ENCODE data around the gene EN2.

The EN2 gene

DNA sequence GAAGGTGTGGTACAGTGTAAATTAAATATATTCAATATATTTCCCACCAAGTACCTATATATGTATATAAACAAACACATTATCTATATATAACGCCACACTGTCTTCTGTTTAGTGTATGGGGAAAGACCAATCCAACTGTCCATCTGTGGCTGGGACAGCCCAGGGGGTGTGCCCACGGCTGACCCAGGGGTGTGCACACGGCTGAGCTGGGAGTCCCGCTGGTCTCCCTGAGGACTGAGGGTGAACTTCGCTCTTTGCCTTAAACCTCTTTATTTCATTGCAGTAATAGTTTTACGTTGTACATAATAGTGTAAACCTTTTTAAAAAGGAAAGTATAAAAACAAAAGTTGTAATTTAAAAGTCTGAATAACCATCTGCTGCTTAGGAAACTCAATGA is 6.3 kb downstream of the EN2 start:
- no peak for DNase-seq (ENCODE audit: low spot score)

DNA sequence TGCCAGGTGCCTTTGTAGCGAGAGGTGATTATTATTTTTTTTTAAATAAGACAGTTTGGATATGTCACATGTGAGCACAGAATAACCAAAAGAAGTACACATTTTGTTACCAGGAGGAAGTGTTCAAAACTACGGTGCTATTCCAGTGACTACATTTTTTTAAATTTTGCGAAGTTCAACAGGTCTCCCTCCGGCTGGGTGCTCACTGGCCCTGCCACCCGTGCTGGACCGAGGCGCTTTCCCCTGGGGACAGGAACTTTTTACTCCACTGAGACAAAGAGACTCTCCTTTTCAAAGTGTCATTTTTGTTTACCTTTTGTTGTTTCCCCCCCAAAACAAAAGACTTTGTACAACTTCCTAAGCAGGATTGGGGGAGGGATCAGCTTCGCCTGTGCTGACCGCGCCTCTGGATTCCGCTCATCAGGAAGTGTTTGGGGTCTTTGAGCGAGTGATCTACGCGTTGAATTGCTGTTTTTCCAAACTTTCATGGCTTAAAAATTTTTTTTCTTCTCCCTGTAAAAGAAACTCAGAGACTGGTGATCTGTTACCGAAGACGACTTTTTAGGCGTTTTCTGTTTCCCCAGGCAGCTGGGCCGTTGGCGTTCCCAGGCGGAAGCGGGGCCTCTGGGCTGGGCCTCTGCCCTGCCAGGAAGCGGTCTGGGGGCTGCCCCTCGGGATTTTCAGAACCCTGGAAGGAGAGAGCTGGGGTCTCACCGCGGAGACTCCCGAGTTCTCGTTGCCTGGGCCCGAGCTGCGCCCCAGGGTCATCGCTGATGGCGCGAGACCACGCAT is 7.2 kb downstream of the EN2 start:
- DNase-seq (ENCODE audit: low spot score) = no peak

DNA sequence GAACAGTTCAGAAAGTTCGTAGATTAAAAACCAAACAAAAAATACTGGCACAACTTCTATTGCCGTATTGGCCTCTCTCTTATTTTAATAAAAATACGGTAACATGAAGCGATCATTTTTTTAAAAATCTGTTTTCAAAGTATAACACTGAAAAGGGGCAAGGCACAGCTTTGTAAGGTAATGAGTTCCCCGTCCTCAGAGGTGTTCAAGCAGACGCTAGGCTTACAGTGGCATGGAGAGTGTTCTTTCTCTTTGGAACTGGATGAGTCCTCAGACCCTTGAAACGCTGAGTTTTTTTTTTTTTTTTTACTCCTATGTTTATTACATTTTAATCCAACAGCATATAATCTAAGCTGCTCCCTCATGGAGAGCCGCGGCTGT is 7.8 kb downstream of the EN2 start:
- DNase-seq (ENCODE audit: low spot score) = no peak

DNA sequence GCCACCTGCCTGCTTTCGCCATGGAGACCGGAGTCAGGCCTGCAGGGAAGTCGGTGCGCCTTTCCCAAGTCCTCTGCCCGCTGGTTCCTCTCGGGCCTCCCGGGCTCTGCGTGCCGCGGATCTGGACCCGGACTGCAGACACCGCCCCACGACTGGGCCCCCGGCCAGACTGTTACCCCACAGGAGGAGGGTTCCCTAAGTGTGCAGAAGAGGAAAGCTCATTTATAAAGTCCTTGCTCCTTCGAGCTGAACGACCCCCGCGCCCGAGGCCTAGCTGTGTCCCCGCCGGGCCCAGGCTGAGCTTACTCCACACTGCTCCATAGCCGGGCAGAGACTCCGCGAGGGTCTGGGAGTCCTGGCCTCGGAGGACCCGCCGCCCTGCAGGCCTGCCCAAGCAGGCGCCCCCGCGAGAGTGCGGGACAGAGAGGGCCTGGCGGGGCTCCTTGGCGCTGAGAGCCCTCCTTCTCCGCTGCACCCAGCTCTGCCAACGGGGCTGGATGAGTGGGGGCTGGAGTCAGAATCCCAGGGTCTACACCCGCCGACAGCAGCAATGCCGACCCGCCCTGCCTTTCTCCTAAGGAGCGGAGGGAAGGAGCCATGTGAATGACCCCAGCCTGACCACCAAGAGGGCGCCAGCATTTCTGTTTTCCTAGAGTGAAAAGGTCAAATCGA is 8.3 kb downstream of the EN2 start:
- no peak for DNase-seq (ENCODE audit: low spot score)

DNA sequence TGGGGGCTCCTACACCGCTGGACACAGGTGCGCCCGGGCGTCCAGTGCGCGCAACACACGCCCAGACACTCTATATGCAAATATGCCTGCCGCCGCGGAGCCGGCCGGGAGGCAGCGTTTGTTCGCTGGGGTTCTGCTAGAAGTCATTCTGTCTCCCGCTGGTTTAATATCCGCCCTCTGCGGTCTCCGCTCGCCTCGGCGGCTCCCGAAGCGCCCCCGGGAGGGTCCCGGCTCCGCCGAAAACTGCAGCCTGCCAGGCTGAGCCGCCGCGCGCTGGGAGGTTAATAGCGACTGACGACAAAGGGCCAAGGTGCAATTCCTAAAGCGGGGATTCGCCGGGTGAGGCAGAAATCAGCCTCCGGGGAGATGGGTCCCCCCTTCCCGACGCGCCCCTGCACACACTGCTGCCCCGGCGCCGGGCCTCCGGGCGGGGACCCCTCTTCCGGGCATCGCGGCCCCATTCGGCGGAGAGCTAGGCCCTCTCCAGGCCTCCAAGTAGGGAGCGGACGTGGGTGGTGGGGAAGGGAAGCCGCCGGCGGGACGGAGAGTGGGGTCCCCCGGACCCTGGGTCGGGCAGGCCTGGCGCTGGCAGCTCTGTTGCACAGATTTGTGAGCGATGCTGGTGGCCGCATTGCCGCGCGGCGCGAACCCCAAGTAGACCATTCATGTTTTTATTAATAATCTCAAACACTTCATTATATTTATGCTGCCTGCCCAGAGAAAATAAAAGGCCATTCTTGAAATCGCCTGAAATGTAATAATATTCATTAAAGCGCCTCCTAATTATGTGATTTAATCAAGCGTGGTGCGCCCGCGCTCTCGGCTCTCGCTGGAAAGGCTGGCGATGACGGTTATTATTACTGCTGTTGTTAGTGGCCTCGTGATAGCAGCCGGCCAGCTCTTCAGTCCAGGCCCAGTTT is 9.1 kb downstream of the EN2 start:
- no peak for DNase-seq (ENCODE audit: low spot score)

DNA sequence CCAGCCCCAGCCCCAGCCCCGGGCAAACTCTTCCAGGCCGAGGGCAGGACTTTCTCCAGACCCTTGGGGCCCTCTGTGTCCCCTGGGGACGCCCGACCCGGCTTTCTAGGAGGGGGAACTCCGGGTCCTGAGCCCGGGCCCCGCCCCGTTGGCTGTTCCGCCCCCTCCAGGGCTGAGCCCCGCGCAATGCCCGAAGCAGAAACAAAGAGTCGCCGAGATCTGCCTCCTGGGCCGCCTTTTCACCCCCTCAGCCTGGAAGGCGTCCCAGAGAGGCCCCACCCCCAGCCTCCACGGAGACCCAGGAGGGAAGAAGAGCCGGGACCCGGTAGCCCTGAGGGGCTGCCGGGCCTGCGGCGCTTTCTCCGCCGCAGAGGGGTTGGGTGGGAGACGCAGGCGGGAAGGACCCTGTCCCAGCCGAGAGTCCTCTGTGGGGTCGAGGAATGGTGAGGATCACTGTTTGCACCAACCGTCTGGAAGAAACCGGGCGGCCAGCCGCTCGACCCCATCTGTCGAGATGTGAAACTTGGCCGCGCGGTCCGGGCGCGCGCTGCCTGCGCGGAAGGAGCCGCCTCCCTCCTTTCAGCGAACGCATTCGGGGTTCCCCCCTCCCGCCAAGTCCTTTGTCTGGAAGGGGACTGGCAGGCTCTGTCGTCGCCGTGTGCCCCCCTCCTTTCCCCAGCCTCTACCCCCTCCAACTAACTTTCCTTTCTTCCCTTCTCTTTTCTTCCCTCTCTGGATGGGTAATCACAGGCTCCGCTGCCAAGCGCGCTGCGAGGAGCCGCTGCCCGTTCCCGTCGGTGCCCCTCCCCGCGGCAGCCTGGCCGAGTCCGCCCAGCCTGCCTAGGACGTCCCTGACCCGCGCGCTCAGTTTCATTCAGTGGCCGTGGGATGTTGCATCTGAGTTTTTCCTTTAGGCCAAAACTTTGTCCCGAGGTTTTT is 10.2 kb downstream of the EN2 start:
- DNase-seq (ENCODE audit: low spot score) = no peak

DNA sequence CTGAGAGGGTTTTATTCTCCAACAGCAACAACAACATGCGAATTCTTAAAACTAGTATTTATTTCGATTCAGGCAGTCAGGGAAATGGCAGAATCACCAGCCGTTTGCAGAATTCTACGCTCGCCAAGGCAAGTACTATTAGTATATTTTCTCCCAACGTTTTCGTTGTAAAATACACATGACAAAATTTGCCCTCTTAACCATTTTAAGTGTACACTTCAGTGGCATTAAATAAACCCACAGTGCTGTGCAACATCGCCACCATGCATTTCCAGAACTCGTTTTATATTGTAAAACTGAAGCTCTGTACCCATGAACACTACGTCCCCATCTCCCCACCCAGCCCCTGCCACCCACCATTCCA is 10.8 kb downstream of the EN2 start:
- no peak for DNase-seq (ENCODE audit: low spot score)

DNA sequence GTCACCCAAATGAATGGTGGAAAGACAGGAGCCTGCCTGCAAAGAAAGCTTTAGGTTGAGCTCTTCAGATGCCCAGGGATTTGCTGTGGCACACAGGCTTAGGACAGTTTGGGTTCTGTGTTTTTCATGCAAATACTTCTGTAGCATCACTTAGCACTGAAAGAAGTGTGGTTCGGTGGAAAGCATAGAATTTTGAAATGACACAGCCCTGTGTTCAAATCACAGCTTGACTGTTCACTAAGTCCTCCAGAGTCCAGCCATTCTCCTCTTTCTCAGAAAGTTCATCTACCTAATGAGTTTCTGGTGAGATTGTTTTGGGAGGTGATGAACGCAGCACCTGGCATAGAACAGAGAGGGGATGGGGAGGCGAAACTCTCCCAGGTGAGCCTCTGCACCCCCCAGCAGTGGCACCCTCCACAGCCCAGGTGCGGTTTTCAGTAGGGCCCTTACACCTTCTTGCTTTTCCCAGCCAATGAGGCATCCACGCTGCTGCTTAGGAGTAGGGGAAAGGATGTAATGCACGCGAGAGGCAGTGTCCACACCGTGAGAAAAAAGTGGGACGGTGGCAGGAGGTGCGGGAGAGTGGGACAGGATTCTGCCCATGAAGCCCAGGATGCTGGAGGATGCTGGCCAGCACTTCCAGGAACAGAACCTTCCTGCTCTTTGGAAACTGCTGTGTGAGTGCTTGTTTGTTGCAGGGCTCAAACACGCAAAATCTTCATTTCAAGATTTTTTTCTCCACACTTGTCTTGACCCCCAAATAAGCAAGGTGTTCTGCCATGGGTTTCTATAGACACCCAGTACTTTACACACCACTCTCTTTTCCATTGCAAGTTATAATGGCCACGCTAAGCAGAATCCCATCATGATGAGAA is 11.6 kb downstream of the EN2 start:
- no peak for DNase-seq (ENCODE audit: low spot score)

DNA sequence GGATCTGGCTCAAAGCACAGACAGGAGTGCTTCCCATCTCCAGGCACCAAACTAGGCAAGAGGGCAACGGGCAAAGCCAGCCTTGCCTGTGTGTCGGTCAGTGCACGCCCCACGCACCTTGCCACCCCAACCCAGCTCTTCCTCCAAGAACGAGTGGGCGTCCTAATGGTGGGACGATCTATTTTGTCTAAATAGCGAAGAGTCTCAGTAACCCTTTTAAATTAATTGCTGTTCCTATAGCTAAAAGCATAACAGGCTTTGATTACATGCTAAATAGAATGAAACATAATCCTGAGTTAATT is 12.2 kb downstream of the EN2 start:
- no peak for DNase-seq (ENCODE audit: low spot score)

DNA sequence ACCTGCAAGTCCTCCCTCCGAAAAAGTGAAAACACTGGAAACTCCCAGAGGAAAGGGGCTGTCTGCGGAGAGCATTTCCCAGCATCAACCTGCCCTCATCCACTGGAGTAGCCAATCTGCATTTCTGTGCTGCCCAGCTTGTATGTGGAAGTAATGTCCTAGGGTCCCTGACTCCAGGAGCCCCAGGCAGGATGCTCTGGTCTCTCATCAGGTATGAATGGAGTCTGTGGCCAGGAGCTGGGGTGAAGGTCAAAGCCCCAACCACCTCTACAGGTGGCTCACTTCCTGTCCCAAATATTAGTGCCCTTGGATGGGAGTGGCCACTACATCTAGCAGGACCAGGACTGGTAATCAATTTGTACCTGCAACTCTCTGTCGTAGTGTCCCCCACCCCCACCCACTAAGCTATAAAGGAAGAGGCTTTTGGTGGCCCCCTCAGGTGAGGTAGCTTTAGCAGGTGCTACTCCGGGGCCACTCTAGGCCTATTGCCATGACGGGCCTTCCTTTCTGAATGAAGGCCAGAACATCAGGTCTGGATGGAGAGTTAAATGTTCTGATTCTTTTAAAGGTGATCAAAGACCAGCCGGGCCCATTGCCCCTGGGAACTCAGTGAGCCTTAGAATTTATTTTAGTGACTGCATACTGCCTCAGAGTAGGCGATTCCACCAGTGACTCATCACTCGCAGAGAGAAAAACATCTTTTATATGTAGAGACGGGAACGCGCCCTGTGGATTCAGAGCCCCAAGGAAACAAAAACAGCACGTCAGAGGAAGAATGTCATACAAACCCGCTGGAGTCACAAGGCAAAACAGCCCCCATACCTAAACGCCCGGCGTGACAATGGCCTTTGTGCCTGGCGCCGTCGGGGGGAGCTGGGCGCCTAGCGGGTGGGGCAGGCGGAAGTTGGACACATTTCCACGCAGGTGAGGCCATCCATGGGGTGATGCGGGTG is 13.0 kb downstream of the EN2 start:
- DNase-seq (ENCODE audit: low spot score) = no peak

DNA sequence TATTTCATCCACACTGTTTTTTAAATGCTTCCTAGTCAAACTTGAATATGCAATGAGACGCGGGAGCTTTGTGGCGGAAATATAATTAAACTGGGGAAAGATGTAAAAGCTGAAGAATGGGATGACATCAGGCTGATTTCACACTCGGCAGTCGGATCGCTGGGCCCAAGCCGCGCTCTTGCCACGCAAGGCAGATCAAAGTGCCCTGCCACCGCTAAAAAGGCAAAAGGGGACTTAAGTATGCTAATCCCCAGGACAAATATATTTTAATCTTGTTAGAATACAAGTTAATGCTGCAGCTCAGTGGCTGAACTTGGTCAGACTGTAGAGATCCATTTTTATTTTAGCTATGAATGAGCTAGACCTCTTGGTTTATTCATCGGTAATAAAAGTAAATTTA is 13.8 kb downstream of the EN2 start:
- DNase-seq (ENCODE audit: low spot score) = no peak

DNA sequence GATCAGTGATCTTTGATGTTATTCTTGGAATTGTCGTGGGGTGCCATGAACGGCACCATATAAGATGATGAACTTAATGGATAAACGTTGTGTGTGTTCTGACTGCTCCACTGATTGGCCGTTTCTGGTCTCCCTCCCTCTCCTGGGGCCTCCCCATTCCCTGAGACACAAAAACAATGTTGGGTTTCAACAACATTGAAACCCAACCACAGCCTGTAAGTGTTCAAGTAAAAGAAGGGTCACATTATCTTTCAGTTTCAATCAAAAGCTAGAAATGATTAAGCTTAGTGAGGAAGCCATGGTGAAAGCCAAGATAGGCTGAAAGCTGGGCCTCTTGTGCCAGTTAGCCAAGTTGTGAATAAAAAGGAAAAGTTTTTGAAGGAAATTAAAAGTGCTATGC is 19.5 kb downstream of the EN2 start:
- no peak for DNase-seq (ENCODE audit: low spot score)

DNA sequence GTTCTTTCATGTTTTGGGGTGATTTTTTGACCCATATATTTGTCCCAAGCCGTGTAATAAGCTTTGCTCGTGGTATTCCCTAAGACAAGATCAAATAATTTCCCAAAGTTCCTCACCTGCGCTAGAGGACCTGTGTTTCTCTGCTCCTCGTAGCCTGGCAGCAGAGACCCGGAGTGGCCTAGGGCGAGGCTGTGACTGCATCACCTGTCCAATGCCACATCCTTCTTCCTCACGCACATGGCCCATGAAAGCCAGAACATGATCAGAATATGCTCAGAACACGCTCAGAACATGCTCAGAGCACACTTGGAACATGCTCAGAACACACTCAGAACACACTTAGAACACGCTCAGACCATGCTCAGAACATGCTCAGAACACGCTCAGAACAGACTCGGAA is 23.8 kb downstream of the EN2 start:
- no peak for DNase-seq (ENCODE audit: low spot score)

DNA sequence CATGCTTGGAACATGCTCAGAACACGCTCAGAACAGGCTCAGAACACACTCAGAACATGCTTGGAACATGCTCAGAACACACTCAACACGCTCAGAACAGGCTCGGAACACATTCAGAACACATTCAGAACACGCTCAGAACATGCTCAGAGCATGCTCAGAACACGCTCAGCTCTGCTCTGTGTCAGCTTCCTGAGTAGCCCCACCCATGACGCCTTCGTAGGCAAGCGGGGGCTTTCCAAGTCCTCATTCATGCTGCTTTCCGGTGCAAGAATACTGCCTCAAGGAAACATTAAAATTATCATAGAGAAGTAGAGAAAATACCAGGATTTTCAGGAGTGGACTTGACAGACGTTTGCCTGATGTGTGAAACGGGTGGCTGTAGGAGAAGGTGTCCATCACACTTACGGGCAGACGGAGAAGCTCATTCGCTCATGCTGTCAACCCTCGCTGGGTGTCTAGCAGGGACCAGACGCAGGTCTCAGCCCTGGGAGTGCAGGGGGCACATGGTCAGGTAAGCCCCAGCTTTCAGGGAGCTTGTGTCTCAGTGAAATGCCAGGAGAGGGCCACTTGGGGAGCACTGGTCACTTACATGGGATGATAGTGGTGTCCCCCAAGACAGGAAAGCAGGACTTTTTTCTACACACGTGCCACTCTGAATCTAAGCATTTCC is 24.7 kb downstream of the EN2 start:
- no peak for DNase-seq (ENCODE audit: low spot score)

DNA sequence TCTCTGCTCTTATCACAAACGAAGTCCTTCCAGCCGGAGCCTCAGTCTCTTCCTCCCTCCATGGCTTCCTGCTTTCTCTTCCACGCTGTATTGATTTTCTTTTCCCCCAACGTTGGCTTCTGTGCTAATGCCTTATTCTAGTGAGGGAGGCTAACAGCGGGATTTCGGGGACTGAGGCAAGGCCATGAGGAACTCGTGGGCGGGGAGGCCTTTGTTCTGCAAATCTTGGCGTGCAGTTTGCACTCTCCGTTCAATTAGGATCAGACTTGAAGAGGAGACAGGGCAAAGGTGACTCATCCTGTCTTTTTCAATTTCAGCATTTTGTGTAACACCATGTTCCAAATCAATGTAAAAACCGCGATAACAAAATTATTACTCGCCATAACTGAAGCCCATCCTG is 25.3 kb downstream of the EN2 start:
- DNase-seq (ENCODE audit: low spot score) = no peak

DNA sequence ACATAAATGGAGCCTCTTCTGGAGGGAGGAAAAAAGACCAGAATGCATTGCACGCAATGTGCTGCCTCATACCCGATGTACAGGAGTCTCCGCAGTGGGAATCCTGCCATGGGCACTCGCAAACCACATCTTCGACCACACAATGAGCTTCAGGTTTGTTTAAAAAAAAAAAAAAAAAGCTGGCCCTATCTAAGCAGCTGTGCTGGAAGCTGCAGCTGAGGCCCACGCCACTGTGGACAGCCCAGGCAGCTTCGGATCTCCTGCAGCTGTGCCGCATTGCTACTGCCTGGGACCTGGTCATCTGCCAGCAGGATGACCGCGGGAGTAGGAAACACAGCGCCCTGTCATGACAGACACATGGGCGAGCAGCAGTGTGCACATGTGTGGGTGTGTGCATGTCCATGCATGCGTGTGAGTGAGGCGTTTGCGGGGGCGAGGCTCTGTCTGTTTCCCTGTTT is 26.0 kb downstream of the EN2 start:
- no peak for DNase-seq (ENCODE audit: low spot score)

DNA sequence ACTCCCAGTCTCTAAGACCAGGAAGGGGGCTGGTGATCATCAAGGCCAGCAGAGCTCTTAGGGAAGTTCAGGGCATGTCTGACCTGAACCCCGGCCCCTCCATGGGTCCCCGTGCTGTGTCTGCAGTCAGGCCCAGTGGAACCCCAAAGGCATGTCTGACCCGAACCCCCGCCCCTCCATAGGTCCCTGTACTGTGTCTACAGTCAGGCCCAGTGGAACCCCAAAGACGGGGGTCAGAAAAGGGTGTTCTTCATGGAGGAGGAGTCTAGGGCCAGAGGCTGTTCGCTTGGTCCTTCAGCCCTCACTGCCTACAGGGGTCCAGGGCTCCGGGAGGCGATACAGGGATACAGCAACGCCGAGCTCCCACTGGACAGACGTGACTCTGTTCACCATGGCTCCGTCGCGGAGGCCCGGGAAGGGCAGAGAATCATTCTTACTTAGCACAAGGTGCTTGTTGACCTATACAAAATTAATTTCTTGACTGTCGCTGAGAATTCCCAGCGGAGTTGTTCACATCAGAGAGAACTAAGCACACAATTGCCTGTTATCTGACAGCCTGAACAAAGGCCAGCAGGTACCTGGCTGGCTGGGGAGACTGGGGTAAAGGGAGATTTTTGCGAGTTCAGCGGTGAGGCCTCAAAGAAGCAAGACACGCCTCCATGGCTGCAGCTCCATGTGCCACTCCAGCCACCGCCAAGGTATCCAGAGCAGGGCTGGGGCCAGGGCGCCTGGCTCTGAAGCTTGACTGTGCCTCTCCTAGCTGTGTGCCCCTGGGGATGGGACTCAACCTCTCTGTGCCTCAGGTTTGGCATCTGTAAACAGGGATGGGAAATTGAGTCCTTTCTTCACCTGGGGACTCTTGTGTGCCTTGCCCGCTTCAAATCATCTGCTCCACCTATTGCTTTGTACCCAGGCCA is 26.8 kb downstream of the EN2 start:
- DNase-seq (ENCODE audit: low spot score) = no peak

Data from LoVo (cell line).